HEK293 (cell line): ENCODE data around the gene CCDC9.

Experiments used
- BCL11A ChIP-seq: fragments of 450-650 bp; formaldehyde crosslinking; IDR thresholded peaks from 2 replicates; pipeline ENCODE4 v1.5.1; 2016; ENCODE audit warnings: low read depth, missing biosample characterization, missing genetic modification characterization
- ZBTB49 ChIP-seq: fragments of 450-650 bp; formaldehyde crosslinking; IDR thresholded peaks from 2 replicates; pipeline ENCODE4 v1.5.1; 2016; ENCODE audit warnings: missing biosample characterization, missing genetic modification characterization, low read depth
- ZEB2 ChIP-seq: fragments of 450-650 bp; formaldehyde crosslinking; IDR thresholded peaks from 2 replicates; pipeline ENCODE4 v1.5.1; 2016; ENCODE audit warnings: missing biosample characterization, missing genetic modification characterization
- ZNF266 ChIP-seq: fragments of 450-650 bp; formaldehyde crosslinking; IDR thresholded peaks from 2 replicates; pipeline ENCODE4 v1.5.1; 2016; ENCODE audit warnings: missing biosample characterization, missing genetic modification characterization, low read depth
- ZNF324 ChIP-seq: fragments of 450-650 bp; formaldehyde crosslinking; IDR thresholded peaks from 2 replicates; pipeline ENCODE4 v1.5.1; 2016; ENCODE audit warnings: missing biosample characterization, missing genetic modification characterization
- ZNF48 ChIP-seq: fragments of 450-650 bp; formaldehyde crosslinking; IDR thresholded peaks from 2 replicates; pipeline ENCODE4 v1.5.1; 2016; ENCODE audit warnings: missing biosample characterization, missing genetic modification characterization
- ZNF513 ChIP-seq: fragments of 450-650 bp; IDR thresholded peaks from 2 replicates; pipeline ENCODE4 v1.5.1; 2018; ENCODE audit warnings: missing biosample characterization, missing genetic modification characterization
- ZNF670 ChIP-seq: fragments of 450-650 bp; formaldehyde crosslinking; IDR thresholded peaks from 2 replicates; pipeline ENCODE4 v1.5.1; 2016; ENCODE audit warnings: missing biosample characterization, missing genetic modification characterization, low read depth
- ZSCAN4 ChIP-seq: fragments of 450-650 bp; formaldehyde crosslinking; IDR thresholded peaks from 2 replicates; pipeline ENCODE4 v1.5.1; 2017; ENCODE audit warnings: missing biosample characterization, missing genetic modification characterization

GRCh38 chr19:47241919-47242577 lies 14.3 kb upstream of the CCDC9 start:
- peak; percentile 8; the same call in 1 of the 2 replicates for TF ChIP-seq ZSCAN4
- TF ChIP-seq ZEB2: no peak
- TF ChIP-seq ZNF48 (tag by site-specific recombination): no peak
- no peak for TF ChIP-seq ZBTB49 (tag by site-specific recombination)
- no peak for TF ChIP-seq ZNF513
- TF ChIP-seq ZNF670 (tag by site-specific recombination): no peak
- TF ChIP-seq ZNF324 (tag by site-specific recombination): no peak
- no peak for TF ChIP-seq BCL11A (tag by site-specific recombination)
- TF ChIP-seq ZNF266: no peak
